PFSK-1 (cell line): ENCODE data around the gene POLR1D.

Source experiments
- FOXP2 ChIP-seq: optimal IDR thresholded peaks from 2 replicates; pipeline ENCODE3; 2011; ENCODE audit warnings: borderline replicate concordance, control low read depth, inconsistent platforms; ENCODE audit not compliant: insufficient read depth; ENCODE audit errors: extremely low read length, extremely low read depth
- POLR2AphosphoS5 ChIP-seq: IDR thresholded peaks from 2 replicates; pipeline ENCODE4 v1.6.1; 2012; ENCODE audit warnings: low read depth, mild to moderate bottlenecking, control low read depth, low read length, moderate library complexity
- REST ChIP-seq, 2 experiments: IDR thresholded peaks; 2 replicates each; pipeline versions ENCODE4 v1.6.1 to v1.8.0; 2011 to 2012; ENCODE audit warnings: low read depth in 2 of 2, low read length in 2 of 2, control low read depth in 1 of 2, inconsistent platforms in 1 of 2, mild to moderate bottlenecking in 1 of 2, moderate library complexity in 1 of 2; ENCODE audit not compliant: insufficient read depth in 1 of 2
- SIN3A ChIP-seq: IDR thresholded peaks from 2 replicates; pipeline ENCODE4 v1.6.1; 2012; ENCODE audit warnings: mild to moderate bottlenecking, low read length, moderate library complexity, borderline replicate concordance; ENCODE audit not compliant: insufficient read depth
- TAF1 ChIP-seq: IDR thresholded peaks from 2 replicates; pipeline ENCODE4 v1.6.1; 2012; ENCODE audit warnings: low read length, control low read depth, borderline replicate concordance; ENCODE audit not compliant: insufficient read depth

The POLR1D gene

GRCh38 chr13:27578121-27579030 lies 43.3 kb upstream of the POLR1D start:
- no peak for TF ChIP-seq SIN3A
- TF ChIP-seq REST (IDR thresholded peaks at IDR 0.05; ENCODE audit: insufficient read depth in 1 of 2, low read depth in 2 of 2, low read length in 2 of 2) = no peak
- no peak for TF ChIP-seq POLR2AphosphoS5
- no peak for TF ChIP-seq FOXP2
- TF ChIP-seq TAF1 = no peak

GRCh38 chr13:27583645-27584044 lies 38.0 kb upstream of the POLR1D start:
- TF ChIP-seq TAF1 (no peak), POLR2AphosphoS5 (no peak), SIN3A (no peak), FOXP2 (no peak), REST (IDR thresholded peaks at IDR 0.05; ENCODE audit: insufficient read depth in 1 of 2, low read depth in 2 of 2, low read length in 2 of 2) (no peak)

- TF ChIP-seq TAF1 (no peak), FOXP2 (no peak), POLR2AphosphoS5 (no peak), SIN3A (no peak)
Observed at GRCh38 chr13:27587095-27587746, 34.5 kb upstream of the POLR1D start.

- TF ChIP-seq TAF1 = no peak
- no peak for TF ChIP-seq REST (IDR thresholded peaks at IDR 0.05; ENCODE audit: insufficient read depth in 1 of 2, low read depth in 2 of 2, low read length in 2 of 2)
- TF ChIP-seq FOXP2 = no peak
- no peak for TF ChIP-seq SIN3A
- TF ChIP-seq POLR2AphosphoS5 = no peak
Observed at GRCh38 chr13:27588405-27588804, 33.3 kb upstream of the POLR1D start.

- TF ChIP-seq SIN3A (no peak), TAF1 (no peak), POLR2AphosphoS5 (no peak), FOXP2 (no peak), REST (IDR thresholded peaks at IDR 0.05; ENCODE audit: insufficient read depth in 1 of 2, low read depth in 2 of 2, low read length in 2 of 2) (no peak)
Observed at GRCh38 chr13:27592865-27593264, 28.8 kb upstream of the POLR1D start.
